ENCODE measurements around the gene PCBP4.
A peak's percentile ranks its signal among the peaks of the same experiment; 100 is the strongest.
"Not testable (repeated sequence)": the region's sequence is repeated elsewhere in the genome, so short reads cannot be mapped to it uniquely, and the experiment has no call there.

Gene PCBP4

GRCh38 chr3:51934139-51934850 lies 33.0 kb downstream of the PCBP4 start:
- in situ Hi-C loops (cut with MboI; ENCODE audit: low sequenced_read_pairs, unreplicated experiment), result no loop called here
- TF ChIP-seq CTCF (IDR thresholded peaks at IDR 0.05; ENCODE audit: borderline replicate concordance, control extremely low read depth, extremely low read depth, insufficient read depth, missing control alignments), result no peak
- DNase-seq (ENCODE audit: low spot score), result no peak

- no peak for TF ChIP-seq CTCF (IDR thresholded peaks at IDR 0.05; ENCODE audit: borderline replicate concordance, control extremely low read depth, extremely low read depth, insufficient read depth, missing control alignments)
- DNase-seq (ENCODE audit: low spot score), result no peak
- in situ Hi-C loops (cut with MboI; ENCODE audit: low sequenced_read_pairs, unreplicated experiment), result no loop called here
Observed at GRCh38 chr3:51933471-51934138, 33.6 kb downstream of the PCBP4 start.

GRCh38 chr3:51932471-51933370 lies 34.5 kb downstream of the PCBP4 start:
- DNase-seq (ENCODE audit: low spot score), result no peak
- no peak for TF ChIP-seq CTCF (IDR thresholded peaks at IDR 0.05; ENCODE audit: borderline replicate concordance, control extremely low read depth, extremely low read depth, insufficient read depth, missing control alignments)
- in situ Hi-C loops (cut with MboI; ENCODE audit: low sequenced_read_pairs, unreplicated experiment), result no loop called here

GRCh38 chr3:51931756-51932155 lies 35.5 kb downstream of the PCBP4 start:
- in situ Hi-C loops (cut with MboI; ENCODE audit: low sequenced_read_pairs, unreplicated experiment), result no loop called here
- DNase-seq (ENCODE audit: low spot score), result no peak
- no peak for TF ChIP-seq CTCF (IDR thresholded peaks at IDR 0.05; ENCODE audit: borderline replicate concordance, control extremely low read depth, extremely low read depth, insufficient read depth, missing control alignments)

GRCh38 chr3:51930439-51930838 lies 36.8 kb downstream of the PCBP4 start:
- in situ Hi-C loops (cut with MboI; ENCODE audit: low sequenced_read_pairs, unreplicated experiment), result no loop called here
- DNase-seq (ENCODE audit: low spot score), result no peak
- no peak for TF ChIP-seq CTCF (IDR thresholded peaks at IDR 0.05; ENCODE audit: borderline replicate concordance, control extremely low read depth, extremely low read depth, insufficient read depth, missing control alignments)

GRCh38 chr3:51929420-51930003 lies 37.7 kb downstream of the PCBP4 start:
- peak; percentile 32 for DNase-seq (ENCODE audit: low spot score)
- in situ Hi-C loops (cut with MboI; ENCODE audit: low sequenced_read_pairs, unreplicated experiment), result no loop called here
- no peak for TF ChIP-seq CTCF (IDR thresholded peaks at IDR 0.05; ENCODE audit: borderline replicate concordance, control extremely low read depth, extremely low read depth, insufficient read depth, missing control alignments)

GRCh38 chr3:51928981-51929380 lies 38.3 kb downstream of the PCBP4 start:
- in situ Hi-C loops (cut with MboI; ENCODE audit: low sequenced_read_pairs, unreplicated experiment); DNase-seq (ENCODE audit: low spot score): not testable (repeated sequence)
